Liver (tissue), 9 donors: ENCODE measurements around the gene SH2D3C. TPM values are rescaled to one million over a fixed set of nuclear protein-coding genes. Genes with fewer than 3 reads are reported as not detected.

ENCODE experiments used
- DNase-seq: peaks from one replicate; pipeline ENCODE4 v3.0.0-alpha.2; 2017; ENCODE audit warnings: low spot score
- H3K27ac ChIP-seq, 2 donors: one replicate each; pipeline ENCODE4 v1.7.0; 2013; ENCODE audit warnings: inconsistent platforms in 2 of 2, low read length in 2 of 2, control low read depth in 1 of 2, low read depth in 1 of 2, mild to moderate bottlenecking in 1 of 2
- H3K27me3 ChIP-seq, 4 donors: one replicate each; pipeline versions ENCODE4 v1.6.1 to v1.7.0; 2013; ENCODE audit warnings: low read length in 3 of 4, inconsistent platforms in 1 of 4, mild to moderate bottlenecking in 1 of 4, moderate library complexity in 1 of 4; ENCODE audit not compliant: control insufficient read depth in 4 of 4, insufficient read depth in 4 of 4
- H3K36me3 ChIP-seq, 4 donors: one replicate each; pipeline versions ENCODE4 v1.6.1 to v1.7.0; 2013; ENCODE audit warnings: low read length in 3 of 4, mild to moderate bottlenecking in 3 of 4, low read depth in 1 of 4, moderate library complexity in 1 of 4; ENCODE audit not compliant: control insufficient read depth in 4 of 4, insufficient read depth in 3 of 4
- H3K4me1 ChIP-seq, 4 donors: one replicate each; pipeline versions ENCODE4 v1.6.1 to v1.7.0; 2013; ENCODE audit warnings: low read length in 3 of 4, mild to moderate bottlenecking in 3 of 4, moderate library complexity in 1 of 4; ENCODE audit not compliant: control insufficient read depth in 4 of 4, insufficient read depth in 4 of 4
- H3K4me3 ChIP-seq, 3 donors: one replicate each; pipeline versions ENCODE4 v1.6.1 to v1.7.0; 2013; ENCODE audit warnings: low read length in 3 of 3, control low read depth in 1 of 3, low read depth in 1 of 3, mild to moderate bottlenecking in 1 of 3
- H3K9ac ChIP-seq, 2 donors: one replicate each; pipeline ENCODE4 v1.7.0; 2013; ENCODE audit warnings: low read length in 2 of 2, mild to moderate bottlenecking in 2 of 2, moderate library complexity in 2 of 2, control low read depth in 1 of 2, low read depth in 1 of 2
- H3K9me3 ChIP-seq, 4 donors: one replicate each; pipeline versions ENCODE4 v1.6.1 to v1.7.0; 2013; ENCODE audit warnings: low read length in 3 of 4; ENCODE audit not compliant: control insufficient read depth in 4 of 4
- ATF3 ChIP-seq: IDR thresholded peaks from 2 replicates; pipeline ENCODE4 v1.6.1; 2016; ENCODE audit warnings: antibody characterized with exemption
- EGR1 ChIP-seq, 2 donors: IDR thresholded peaks; 2 replicates each; pipeline ENCODE4 v1.6.1; 2016 to 2018; ENCODE audit warnings: antibody characterized with exemption in 2 of 2, low read depth in 2 of 2
- FOXA1 ChIP-seq: IDR thresholded peaks from 2 replicates; pipeline ENCODE4 v1.6.1; 2016; ENCODE audit warnings: antibody characterized with exemption
- GABPA ChIP-seq, 2 donors: IDR thresholded peaks in 1 of 2; conservative IDR thresholded peaks in 1 of 2; 2 replicates each; pipeline ENCODE4 v1.6.1; 2016; ENCODE audit warnings: antibody characterized with exemption in 2 of 2, mild to moderate bottlenecking in 1 of 2, moderate library complexity in 1 of 2
- HNF4A ChIP-seq, 2 donors: conservative IDR thresholded peaks; 2 replicates each; pipeline ENCODE4 v1.6.1; 2016; ENCODE audit warnings: antibody characterized with exemption in 2 of 2, mild to moderate bottlenecking in 2 of 2
- HNF4G ChIP-seq: IDR thresholded peaks from 2 replicates; pipeline ENCODE4 v1.6.1; 2016; ENCODE audit warnings: antibody characterized with exemption
- JUND ChIP-seq, 2 donors: IDR thresholded peaks; 2 replicates each; pipeline ENCODE4 v1.6.1; 2016; ENCODE audit warnings: antibody characterized with exemption in 2 of 2
- NR2F2 ChIP-seq: IDR thresholded peaks from 2 replicates; pipeline ENCODE4 v1.6.1; 2016; ENCODE audit warnings: antibody characterized with exemption
- RAD21 ChIP-seq, 2 donors: IDR thresholded peaks; 2 replicates each; pipeline ENCODE4 v1.6.1; 2016; ENCODE audit warnings: antibody characterized with exemption in 2 of 2, mild to moderate bottlenecking in 2 of 2
- REST ChIP-seq: IDR thresholded peaks from 2 replicates; pipeline ENCODE4 v1.6.1; 2016; ENCODE audit warnings: antibody characterized with exemption, mild to moderate bottlenecking
- RXRA ChIP-seq, 2 donors: IDR thresholded peaks; 2 replicates each; pipeline ENCODE4 v1.6.1; 2017 to 2018; ENCODE audit warnings: antibody characterized with exemption in 2 of 2, mild to moderate bottlenecking in 1 of 2
- SP1 ChIP-seq: IDR thresholded peaks from 2 replicates; pipeline ENCODE4 v1.6.1; 2018; ENCODE audit warnings: antibody characterized with exemption, mild to moderate bottlenecking
- YY1 ChIP-seq: IDR thresholded peaks from 2 replicates; pipeline ENCODE4 v1.6.1; 2016; ENCODE audit warnings: antibody characterized with exemption, mild to moderate bottlenecking
- WGBS: extraction: QIAGEN DNeasy Blood & Tissue Kit; methylation state at CpG from one replicate; pipeline ENCODE4 v1.1.7; 2013; 5-methylcytosine and 5-hydroxymethylcytosine counted together
- polyA plus RNA-seq, 2 donors: library from polyadenylated mRNA; stranded (reverse) in 1 of 2; unstranded in 1 of 2; fragments of 200-250 nt in 1 of 2; fragments of >200 nt in 1 of 2; fragmentation: Nextera tagmentation in 1 of 2; extraction: Ambion mirVana in 1 of 2; gene quantifications; one replicate each; pipeline versions ENCODE4 v1.2.1 to v1.2.3, GENCODE V29; 2013 to 2015
- total RNA-seq, 2 donors: library from RNA; depleted of rRNA; stranded (reverse); fragments of >200 nt; gene quantifications; one replicate each; pipeline ENCODE4 v1.2.3, GENCODE V29; 2014
- TF ChIP-seq, protein P1 (sequence below): fragments of 150-350 bp; IDR thresholded peaks from 2 replicates; pipeline ENCODE4 v1.5.1; 2017; ENCODE audit warnings: improper control_type of control experiment, low read depth, low read length; ENCODE audit not compliant: missing input control
- TF ChIP-seq, protein P2 (sequence below): IDR thresholded peaks from 2 replicates; pipeline ENCODE4 v1.6.1; 2016; ENCODE audit warnings: antibody characterized with exemption
- donor health status: healthy.
- donor health status: healthy.
- donor health status: healthy.
- donor health status: healthy.
- donor health status: healthy.

Gene SH2D3C
- total and polyA plus RNA-seq, 4 donors, result 2.2 to 5.1 (median 3.9) TPM

DNA sequence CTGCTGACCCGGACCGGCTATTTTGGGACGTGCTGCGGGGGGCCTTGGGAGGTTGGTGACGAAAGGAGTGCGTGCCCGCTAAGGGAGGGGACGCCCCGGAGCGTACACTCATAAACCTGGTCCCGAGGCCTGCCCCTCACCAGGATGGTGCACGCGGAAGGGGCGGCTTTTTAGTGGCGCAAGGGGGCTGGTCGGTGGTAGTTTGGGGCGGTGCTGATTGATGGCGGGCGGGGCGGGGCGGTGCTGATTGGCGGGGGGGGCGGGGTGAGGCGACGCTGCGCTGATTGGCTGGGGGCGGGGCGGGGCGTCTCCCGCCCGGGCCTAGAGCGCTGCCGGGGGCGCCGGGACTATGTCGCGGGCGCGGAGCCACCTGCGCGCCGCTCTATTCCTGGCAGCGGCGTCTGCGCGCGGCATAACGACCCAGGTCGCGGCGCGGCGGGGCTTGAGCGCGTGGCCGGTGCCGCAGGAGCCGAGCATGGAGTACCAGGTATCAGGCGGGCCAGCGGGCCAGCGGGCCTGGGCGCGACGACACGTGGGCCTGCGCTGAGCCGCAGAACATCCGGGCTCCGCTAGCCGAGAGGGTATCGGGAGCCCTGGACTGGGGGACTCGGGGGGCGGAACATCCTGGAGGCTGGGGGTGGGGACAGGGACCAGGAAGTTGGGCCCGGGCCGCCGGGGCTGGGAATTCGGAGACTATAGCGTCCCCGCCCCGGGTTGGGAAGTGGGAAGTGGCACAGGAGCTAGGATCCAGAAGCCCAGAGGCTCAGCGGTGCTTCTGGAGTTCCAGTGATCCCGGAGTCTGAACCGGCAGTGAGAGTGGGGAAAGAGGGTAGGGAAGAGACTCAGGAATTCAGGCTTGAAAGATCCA, 24.3 kb upstream of the SH2D3C start, which contains the start of gene FPGS:
TSS of gene FPGS (plus strand) at position 307 of the 868 bp plus-strand sequence. CDS start at position 350, 43 bp downstream.
- TF ChIP-seq REST, result peak; percentile 61
- no peak for TF ChIP-seq JUND (IDR thresholded peaks at IDR 0.05)
- peak in 1 of 2 donors; percentile 27 for TF ChIP-seq EGR1 (IDR thresholded peaks at IDR 0.05; ENCODE audit: low read depth in 2 of 2)
- TF ChIP-seq GABPA (IDR thresholded peaks at IDR 0.05 in 1 of 2, conservative IDR thresholded peaks at IDR 0.05 in 1 of 2), result peak in 1 of 2 donors; percentile 74
- TF ChIP-seq, protein P1, sequence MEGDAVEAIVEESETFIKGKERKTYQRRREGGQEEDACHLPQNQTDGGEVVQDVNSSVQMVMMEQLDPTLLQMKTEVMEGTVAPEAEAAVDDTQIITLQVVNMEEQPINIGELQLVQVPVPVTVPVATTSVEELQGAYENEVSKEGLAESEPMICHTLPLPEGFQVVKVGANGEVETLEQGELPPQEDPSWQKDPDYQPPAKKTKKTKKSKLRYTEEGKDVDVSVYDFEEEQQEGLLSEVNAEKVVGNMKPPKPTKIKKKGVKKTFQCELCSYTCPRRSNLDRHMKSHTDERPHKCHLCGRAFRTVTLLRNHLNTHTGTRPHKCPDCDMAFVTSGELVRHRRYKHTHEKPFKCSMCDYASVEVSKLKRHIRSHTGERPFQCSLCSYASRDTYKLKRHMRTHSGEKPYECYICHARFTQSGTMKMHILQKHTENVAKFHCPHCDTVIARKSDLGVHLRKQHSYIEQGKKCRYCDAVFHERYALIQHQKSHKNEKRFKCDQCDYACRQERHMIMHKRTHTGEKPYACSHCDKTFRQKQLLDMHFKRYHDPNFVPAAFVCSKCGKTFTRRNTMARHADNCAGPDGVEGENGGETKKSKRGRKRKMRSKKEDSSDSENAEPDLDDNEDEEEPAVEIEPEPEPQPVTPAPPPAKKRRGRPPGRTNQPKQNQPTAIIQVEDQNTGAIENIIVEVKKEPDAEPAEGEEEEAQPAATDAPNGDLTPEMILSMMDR, result no peak
- TF ChIP-seq NR2F2, result peak; percentile 49
- peak; percentile 11 to 44 for TF ChIP-seq RXRA (IDR thresholded peaks at IDR 0.05)
- peak; percentile 40 for TF ChIP-seq SP1
- peak; percentile 26 for TF ChIP-seq FOXA1
- TF ChIP-seq, protein P2, sequence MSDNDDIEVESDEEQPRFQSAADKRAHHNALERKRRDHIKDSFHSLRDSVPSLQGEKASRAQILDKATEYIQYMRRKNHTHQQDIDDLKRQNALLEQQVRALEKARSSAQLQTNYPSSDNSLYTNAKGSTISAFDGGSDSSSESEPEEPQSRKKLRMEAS, result peak; percentile 49
- no peak for TF ChIP-seq HNF4G
- TF ChIP-seq YY1, result peak; percentile 28
- peak; percentile 16 for TF ChIP-seq ATF3
- TF ChIP-seq HNF4A (conservative IDR thresholded peaks at IDR 0.05), result peak in 1 of 2 donors; percentile 25
- peak; percentile 23 to 41 for TF ChIP-seq RAD21 (IDR thresholded peaks at IDR 0.05)
- Histone ChIP-seq H3K9me3 (no peaks in the 10 kb centered on the region), H3K36me3 (peaks cover 5 to 14% (median 8%) of the 10 kb centered on the region in 4 donors), H3K4me3 (peak within 1 kb of the TSS; percentile 59 to 86 (median 80)), H3K4me1 (peaks cover 12 to 39% (median 28%) of the 10 kb centered on the region in 4 donors), H3K27ac (peak within 1 kb of the TSS; percentile 96), H3K9ac (peak within 1 kb of the TSS; percentile 72 to 79), H3K27me3 (no peaks in the 10 kb centered on the region)
- peak; percentile 88 for DNase-seq
- under 1% methylated on average over 83 of the region's 83 CpGs for WGBS
